Activated CD8-positive, alpha-beta memory T cell treated with anti-CD3 and anti-CD28 coated beads, Interleukin-2, amount 50 U/mL, for 24 hours (primary cell): ENCODE data around the gene RSPH9.

Experiments
- DNase-seq: peaks from one replicate; pipeline ENCODE4 v3.0.0-alpha.2; 2020; ENCODE audit errors: extremely low read depth

Gene RSPH9, protein sequence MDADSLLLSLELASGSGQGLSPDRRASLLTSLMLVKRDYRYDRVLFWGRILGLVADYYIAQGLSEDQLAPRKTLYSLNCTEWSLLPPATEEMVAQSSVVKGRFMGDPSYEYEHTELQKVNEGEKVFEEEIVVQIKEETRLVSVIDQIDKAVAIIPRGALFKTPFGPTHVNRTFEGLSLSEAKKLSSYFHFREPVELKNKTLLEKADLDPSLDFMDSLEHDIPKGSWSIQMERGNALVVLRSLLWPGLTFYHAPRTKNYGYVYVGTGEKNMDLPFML

DNA sequence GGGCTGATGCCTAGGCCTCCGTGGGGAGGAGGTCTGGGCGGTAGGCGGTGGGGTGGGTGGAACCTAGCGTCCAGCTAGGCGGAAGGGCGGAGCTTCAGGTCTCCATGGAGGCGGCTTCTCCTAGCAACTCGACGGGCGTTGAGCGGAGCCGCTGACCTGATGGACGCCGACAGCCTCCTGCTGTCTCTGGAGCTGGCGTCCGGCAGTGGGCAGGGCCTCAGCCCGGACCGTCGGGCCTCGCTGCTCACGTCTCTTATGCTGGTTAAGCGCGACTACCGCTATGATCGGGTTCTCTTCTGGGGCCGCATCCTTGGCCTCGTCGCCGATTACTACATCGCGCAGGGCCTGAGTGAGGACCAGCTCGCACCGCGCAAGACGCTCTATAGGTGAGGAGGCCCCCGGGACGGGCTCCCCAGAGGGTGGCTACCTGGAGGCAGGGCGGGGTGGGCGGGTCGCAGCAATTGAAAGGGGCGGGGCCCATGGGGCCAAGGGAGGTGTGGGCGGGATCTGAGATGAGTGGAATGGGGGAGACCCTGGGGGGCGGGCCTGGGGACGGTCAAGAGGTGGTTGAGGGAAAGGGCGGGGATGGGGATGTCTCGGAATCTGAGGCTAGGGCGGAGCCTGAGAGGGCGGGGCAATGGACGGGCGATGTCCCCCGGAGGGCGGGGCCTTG, at the start of gene RSPH9:
Gene RSPH9, plus strand, starts transcription at position 97 of the 673 bp plus-strand sequence. Its CDS starts 63 bp downstream, at position 160.
- no peak for DNase-seq

DNA sequence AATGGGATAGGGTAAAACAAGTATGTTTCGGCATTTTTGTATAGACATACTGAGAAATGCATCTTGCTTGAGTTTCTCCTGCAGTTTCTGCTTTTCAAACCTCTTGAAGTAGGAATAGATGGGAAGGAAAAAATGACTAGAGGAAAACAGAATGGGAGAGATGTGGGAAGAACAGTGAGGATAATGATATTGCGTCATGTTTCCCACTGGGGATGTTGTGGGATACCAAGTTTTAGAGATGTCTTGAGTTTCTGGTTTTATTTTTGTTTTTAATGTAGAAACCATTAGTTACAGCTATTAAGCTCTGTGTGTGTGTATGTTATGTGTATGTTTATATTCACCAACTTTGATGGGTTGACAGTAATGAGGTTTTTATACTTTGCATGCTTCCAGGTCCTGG, 44.2 kb upstream of the RSPH9 start:
- no peak for DNase-seq

DNA sequence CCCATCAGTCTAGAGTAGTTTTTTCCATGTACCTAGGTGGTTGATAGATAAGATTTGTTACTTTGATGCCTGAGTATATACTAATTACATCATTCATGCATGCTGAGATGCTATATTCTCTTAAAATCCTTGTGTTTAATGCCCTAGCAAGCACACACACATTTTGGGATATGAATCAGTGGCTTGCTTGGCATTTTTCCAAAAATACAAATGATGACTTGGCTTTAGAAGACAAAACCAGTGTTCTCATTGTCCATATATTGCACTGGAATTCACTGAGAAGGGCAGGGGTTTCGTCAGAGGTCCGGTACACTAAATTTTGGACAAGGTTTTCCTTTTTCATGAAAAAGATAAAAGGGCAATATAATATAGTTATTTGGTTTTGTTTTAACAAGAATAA, 40.7 kb upstream of the RSPH9 start:
- DNase-seq: no peak

DNA sequence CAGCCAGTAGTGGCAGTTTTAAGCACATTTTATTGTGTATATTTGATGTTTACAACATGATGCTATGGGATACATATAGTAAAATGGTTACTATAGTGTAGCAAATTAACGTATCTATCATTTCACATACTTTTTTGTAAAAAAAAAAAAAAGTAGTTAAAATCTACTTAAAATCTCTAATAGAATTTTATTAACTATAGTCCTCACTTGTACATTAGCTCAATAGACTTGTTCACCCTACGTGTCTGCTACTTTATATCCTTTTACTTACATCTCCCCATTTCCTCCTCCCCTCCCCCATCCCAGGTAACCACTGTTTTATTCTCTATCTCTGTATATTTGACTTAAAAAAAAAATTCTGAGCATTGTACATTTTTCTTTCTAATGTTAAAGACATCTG, 38.8 kb upstream of the RSPH9 start:
- no peak for DNase-seq

DNA sequence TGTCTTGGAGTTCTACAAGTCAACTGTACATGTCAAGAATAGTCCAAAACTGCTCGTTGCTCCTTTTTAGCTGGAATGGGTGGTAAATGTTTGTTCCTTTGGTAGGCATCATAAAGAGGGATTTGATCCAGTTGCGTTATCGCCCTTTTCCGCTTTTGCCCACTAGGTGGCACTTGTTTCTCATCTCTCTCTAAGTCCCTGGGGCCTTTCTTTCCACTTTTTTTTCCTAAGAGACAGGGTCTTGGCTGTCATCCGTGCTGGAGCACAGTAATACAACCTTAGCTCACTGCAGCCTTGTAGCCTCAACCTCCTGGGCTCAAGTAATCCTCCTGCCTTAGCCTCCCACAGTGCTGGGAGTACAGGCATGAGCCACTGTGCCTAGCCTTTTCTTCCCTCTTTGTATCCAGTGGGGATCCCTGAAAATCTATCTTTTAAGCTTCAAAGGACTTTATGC, 36.5 kb upstream of the RSPH9 start:
- no peak for DNase-seq

DNA sequence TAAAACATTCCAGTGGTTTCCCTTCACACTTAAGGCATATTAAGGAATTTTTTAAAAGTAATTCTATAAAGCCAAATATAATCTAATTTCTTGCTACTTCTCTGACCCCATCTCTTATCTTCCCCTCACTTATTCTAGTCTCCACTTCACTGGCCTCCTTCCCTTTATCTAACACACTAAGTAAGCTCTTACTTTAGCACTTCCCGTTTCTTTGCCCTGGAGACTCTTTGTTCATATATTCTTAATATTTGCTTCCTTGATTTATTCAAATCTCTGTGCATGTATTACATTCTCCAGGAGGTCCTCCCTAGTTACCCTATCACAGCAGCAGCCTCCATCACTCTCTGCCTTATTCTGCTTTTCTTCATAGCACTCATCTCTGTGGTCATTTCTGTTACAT, 36.0 kb upstream of the RSPH9 start:
- no peak for DNase-seq

DNA sequence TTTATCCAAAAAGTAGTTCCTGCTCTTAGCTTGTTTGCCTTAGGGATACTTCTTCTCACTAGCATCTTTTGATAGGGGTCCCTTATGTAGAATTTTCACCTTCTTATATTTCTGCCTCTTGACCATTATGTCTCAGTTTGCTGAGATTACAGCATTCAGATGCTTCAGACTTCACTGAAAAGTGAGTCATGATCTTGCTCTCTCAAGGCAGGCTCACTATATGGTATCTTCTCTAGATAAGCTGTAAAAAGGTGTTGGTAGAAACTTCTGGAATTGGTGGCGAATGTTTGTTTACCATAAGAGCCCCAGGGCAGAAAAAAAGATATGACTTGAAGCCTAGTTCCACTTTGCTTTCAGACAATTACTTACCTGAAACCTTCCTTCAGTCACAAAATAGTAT, 35.4 kb upstream of the RSPH9 start:
- DNase-seq: no peak

DNA sequence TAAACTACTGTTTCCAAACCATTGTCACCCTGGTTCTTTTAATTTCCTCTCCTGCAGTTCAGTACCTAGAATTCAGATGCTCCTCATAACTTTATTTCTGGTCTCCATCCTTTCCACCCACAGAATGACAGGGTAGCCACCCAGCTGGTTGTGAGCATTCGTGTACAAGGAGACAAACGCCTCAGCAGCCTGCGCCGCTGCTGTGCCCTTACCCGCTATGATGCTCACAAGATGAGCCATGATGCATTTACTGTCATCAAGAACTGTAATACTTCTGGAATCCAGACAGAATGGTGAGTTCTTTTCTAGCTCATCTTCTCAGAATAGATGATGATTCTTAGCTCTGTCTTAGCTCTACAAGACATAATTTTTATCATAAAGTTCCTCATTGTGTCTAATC, 34.4 kb upstream of the RSPH9 start:
- no peak for DNase-seq

DNA sequence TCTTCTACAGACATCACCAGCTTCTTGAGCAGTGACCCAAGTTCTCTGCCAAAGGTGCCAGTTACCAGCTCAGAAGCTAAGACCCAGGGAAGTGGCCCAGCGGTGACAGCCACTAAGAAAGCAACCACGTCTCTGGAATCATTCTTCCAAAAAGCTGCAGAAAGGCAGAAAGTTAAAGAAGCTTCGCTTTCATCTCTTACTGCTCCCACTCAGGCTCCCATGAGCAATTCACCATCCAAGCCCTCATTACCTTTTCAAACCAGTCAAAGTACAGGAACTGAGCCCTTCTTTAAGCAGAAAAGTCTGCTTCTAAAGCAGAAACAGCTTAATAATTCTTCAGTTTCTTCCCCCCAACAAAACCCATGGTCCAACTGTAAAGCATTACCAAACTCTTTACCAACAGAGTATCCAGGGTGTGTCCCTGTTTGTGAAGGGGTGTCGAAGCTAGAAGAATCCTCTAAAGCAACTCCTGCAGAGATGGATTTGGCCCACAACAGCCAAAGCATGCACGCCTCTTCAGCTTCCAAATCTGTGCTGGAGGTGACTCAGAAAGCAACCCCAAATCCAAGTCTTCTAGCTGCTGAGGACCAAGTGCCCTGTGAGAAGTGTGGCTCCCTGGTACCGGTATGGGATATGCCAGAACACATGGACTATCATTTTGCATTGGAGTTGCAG, 31.0 kb upstream of the RSPH9 start:
- DNase-seq: no peak

DNA sequence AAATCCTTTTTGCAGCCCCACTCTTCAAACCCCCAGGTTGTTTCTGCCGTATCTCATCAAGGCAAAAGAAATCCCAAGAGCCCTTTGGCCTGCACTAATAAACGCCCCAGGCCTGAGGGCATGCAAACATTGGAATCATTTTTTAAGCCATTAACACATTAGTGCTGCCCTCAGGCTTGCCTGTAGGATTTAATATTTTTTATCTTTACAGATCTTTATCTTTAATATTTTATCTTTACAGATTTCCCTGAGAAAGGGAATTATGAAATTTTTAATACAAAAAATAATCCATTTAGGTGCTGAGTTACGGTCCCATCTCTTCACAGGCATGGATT, 30.5 kb upstream of the RSPH9 start:
- DNase-seq: no peak

DNA sequence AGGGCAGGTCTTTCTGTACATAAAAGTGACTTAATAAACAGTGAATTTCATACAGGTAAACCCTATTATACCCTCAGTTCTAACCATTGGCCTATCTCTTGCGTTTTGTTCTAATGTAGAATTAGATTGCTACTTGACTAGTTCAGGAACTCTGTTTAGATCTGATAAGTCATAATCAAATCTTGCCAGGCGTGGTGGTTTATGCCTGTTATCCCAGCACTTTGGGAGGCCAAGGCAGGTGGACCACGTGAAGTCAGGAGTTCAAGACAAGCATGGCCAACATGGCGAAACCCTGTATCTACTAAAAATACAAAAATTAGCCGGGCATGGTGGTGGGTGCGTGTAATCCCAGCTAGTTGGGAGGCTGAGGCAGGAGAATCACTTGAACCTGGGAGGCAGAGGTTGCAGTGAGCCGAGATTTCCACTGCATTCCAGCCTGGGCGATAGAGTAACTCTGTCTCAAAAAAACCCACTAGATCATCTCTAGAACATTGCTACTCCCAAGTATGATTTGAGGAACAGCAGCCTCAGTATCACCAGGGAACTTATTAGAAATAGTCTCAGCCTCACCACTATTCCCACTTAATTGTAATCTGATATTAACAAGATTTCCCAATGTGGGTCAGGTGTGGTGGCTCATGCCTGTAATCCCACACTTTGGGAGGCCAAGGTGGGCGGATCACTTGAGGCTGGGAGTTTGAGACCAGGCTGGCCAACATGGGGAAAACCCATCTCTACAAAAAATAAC, 27.9 kb upstream of the RSPH9 start:
- DNase-seq: no peak

DNA sequence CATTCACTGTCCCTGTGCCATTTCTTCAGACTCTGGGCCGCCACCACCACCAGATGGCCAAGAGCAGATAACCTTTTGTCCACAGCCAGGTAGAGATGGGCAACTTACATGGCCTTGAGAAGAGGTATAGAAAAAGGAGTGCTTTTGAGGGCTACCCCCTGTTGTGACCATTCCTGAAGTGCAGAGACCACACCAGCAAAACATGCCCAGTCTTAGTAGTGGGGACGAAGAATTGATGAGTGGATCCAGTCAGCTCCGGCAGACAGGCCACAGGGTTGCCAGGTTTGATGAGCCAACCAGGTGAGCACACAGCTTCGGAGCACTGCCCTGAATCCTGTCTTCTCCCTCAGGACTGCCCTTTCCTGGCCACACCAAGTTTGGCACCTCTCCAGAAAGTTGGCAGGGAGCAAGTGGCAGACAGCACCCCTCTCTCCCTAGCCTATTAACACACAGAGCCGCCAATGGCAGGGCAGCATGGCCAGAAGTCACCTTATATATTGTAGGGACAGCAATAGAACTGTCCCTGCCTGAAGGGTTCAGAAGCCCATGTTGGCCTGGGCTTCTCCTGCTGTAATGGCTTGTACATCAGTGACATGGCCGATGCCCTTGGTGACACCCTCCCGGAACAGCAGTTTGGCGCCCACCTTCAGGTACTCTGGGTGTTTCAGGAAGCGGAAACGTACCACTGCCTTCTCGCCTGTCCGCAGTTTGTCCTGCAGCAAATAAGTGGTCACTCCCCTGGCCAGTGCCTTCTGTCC, 23.6 kb upstream of the RSPH9 start:
- DNase-seq: no peak

DNA sequence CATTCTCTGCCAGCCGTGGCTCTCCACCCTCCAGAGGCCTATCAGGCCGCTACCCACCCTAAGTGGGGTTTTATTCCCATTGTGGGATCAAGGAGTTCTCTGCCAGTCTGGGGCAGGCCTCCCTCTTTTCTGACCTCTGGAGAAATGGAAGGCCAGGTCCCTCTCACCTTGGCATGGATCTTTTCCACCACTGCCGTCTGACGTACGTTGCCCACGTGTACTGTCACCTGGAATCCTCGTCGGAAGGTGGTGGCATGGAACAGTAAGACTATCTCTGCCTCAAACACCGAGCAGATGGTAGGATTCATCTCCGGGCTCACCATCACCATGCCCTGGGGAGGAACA, 23.0 kb upstream of the RSPH9 start:
- no peak for DNase-seq

DNA sequence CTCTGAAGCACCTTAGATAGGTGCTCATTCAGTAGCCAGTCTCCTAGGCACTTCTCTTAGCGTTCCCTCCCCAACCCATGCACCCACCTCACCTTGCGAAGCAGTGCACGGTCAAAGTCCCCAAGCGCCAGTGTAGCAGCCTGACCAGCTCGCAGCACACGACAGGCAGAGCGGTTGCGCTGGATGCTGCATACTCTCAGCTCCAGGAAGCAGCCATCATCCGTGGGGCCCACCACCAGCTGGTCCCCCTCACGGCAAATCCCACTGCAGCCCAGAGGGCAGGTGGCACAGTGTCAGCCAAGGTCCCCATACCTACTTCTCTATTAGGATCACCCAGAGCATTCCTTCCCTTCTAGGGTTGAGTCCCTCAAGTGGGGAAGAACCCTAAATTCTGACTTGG, 22.3 kb upstream of the RSPH9 start:
- no peak for DNase-seq

DNA sequence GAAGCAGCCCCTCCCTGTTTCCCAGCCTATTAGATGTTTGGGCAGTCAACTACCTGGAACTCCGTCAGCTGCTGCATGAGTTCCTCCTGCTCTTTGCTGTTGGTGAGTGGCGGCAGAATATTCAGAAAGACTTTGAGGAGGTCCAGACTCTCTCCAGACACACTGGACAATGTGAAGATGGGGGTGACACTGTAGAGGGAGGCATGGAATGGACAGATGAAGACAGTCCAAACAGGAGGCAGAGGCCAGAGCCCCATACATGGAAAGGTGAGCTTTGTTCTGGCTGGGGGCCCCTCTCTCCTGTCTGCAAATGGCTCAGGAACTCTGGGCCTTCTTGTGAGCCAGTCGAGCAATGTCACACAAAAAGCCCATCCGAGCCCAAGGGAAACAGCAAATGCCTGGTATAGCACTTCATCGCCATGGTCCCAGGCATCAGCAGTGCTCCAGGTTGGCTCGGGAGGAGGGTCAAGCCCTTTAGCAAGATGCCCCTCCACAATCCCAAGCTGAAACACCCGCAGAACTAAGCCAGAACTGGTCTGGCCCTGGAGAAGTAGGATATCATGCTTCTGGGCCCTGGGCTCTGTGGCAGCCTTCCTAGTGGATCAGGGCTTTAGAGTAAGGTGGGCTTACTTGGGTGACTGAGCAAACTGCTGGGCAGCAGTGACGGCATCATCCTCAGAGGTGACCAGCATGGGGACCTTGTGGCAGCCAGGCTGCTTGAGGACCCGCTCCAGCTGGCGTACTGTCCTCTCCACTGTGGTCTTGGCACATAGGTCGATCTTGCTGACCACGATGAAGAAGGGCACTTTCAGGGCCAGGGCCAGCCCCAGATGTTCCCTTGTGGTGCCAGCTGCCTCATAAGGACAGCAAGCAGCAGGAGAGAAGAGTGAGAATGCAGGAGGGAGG, 20.7 kb upstream of the RSPH9 start:
- no peak for DNase-seq

DNA sequence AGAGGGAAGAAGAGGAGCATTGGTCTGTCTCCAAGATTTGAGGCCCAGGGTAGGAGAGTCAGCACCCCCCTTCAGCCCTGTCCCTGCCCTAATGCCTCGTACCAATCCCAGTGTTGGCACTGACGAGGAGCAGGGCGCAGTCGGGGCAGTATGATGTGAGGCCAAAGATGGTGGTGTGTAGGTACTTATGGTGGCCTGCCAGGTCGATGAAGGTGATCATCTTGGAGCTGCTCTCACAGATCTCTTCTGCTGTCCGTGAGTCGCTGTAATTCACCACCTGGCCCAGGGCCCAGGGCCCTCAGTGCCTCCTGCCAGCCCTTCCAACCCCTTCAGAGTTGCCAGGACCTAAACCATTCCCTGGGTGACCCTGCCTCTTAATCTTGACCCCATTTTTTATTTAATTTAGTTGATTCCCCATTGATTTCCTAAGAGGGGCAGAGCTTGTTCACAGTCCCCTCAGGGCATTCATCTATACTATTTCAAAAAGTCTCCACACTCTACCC, 20.0 kb upstream of the RSPH9 start:
- no peak for DNase-seq

DNA sequence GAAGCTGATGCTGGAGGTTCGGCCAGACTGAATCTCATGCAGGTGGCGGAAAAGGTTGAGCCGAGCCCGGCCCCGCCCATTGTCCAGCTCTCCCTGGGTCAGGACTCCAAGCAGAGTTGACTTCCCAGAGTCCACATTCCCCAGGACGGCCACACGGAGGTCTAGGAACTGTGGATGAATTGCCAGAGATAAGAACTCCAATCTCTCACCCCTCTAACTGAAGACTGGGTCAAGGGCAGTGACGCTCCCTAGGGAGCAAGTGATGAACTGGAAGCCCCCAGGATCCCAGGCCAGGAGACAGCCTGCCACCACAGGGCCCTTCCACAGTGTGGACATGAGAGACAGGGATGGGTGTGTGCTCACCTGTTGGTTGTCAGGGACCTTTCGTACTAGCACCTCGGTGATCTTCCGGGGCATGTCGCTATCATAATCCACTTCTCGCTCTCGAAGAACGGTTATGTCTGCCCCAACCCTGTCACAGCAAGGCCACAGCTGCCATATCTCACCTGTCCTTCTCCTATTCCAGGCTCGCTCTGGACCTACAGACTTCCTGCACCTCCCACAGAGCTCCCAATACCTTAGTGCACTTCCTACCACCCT, 19.3 kb upstream of the RSPH9 start:
- DNase-seq: no peak

DNA sequence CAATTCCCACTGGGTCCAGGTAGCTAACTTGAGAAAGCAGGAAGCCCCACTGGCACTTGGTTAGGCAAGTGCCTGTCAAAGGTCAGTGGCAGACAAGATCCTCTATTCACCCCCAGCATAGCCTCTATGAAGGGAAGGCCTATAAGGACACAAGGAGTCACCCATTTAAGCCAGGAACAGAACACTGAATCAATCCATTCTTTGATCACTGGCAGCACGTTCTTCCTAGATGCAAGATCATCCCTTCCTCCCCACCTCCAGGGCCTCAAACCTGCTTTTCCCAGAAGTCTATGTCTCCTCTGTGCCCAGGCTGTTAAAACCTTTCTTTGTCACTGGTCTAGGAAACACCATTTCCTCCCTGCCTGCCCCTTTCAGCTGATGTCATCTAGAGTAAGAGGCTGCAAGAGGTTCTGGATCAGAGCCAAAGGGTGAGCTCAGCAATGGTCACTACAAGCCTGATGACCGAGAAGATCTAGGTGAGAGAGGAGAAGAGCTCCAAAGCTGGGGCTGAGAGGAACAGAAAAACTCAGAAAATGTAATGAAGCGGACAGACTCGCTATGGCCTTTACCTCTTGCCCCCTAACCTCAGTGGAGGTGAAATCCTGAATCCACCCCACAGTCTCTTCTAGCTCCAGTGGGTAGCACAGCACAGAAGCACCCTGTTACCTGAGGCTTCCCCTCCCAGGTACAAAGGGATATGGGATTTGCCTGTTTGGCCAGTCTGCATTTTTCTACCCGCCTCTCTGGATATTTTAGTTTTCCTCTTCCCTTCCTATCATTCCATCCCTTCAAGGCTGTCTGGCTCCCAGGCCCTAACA, 17.6 kb upstream of the RSPH9 start:
- no peak for DNase-seq

DNA sequence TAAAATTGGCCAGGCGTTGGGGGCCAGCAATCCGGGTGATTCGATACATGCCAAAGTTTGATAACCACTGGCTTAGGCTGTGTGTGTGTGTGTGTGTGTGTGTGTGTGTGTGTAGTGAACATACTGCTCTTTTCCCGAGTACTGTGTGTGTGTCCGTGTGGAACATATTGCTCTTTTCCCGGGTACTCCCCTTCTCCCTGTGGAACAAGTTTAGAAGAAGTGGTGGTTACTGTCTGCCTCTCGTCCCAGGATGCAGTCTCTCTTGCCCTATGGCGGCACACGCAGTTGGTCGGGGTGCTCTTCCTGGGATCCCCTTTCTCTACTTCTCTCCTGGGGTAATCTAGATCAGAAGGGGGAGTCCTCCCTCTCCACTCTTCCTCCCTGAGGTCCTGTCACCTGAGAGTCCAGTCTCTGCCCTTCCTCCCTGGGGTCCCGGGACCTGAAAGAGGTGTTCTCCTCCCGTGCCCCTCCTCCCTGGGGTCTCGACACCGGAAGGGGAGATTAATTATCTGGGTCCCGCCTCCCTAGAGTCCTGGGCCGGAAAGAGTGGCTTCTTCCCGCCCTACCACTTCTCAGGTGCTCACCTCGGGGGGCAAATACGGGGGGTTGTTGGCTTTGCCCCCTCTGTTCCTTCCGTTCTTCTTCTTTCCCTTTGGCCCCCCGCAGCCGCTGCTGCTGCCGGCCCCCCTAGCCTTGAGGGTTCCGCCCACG, 16.3 kb upstream of the RSPH9 start:
- no peak for DNase-seq
